ENCODE data around the gene UBE2N.
"Not testable (repeated sequence)": the region's sequence is repeated elsewhere in the genome, so short reads cannot be mapped to it uniquely, and the experiment has no call there.

The UBE2N gene

DNA sequence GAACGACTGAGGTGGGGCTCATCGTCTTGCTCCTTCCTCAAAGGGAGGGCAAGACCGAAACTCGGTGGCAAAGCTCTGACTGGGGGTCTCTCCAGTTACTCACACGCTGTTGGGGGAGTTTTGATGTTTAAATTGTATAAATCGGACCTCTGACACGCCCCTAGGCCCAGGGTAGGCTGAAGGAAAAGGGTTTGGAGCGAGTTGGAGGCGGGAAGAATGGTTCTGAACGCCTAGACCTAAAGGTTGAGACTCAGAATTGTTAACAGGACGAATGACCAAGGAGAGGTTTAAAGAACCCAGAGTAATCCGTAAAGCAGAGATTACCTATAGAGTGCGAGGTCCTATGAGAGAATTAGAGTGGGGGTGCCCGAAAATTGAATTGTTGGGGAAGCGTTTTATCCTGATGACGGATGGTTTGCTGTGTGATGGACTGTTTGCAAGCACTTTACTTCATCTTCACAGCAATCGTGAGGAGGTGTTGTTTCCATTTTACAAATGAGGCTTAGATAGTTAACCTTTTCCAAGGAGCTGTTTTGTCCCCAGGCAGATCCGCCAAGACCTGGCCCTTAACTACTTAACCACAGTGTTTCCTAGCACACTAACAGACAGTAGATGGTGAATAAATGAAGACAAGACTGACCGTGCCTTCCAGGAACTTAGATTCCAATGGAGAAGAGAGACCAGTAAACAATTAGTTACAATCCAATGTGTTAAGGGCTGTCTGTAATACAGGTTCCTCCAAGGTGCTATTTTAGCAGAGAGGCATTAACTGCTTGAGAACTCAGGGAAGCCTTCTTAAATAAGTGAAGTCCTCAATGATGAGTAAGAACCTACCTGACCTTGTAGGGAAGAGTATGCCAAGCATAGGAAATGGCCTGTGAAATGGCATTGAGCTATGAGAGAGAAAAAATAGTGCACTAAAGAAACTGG, 929 bp upstream of the UBE2N start:
- no peak for DNase-seq

- DNase-seq = peak; percentile 47
Observed at GRCh38 chr12:93441081-93441616, 598 bp downstream of the UBE2N start.

DNA sequence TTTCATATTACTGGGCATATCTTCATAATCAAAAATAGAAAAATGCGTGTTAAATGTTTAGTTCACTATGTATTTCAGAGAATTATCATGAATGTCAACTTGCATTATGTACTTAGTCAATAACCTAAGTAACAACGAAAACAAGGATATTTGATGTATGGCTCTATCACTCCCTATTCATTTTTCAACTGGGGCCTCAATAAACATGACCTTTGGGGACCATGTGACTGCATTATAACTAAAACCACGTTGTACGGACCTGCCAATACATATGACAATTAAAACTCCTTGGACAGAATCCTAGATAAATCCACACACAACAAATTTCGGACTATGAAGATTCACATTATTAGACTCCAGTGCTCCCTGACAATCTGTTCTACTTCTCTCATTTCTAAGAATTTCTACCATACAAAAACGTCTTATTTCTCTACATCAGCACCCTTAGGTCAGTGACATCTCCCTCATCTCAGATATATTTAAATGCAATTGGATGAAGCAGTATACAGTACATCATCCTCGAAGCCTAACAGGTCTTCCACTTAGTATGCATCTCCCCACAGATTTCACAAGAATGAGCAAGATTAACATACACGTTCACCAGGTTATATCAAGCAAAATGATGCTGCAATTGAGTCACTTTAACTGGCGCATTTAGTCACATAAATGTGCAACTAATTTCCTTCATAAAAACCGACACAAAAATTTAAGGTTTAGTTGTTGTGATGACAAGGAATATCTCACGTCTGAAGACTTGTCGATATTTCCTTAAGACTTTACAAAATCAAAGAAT, 1.5 kb downstream of the UBE2N start:
- DNase-seq = no peak

DNA sequence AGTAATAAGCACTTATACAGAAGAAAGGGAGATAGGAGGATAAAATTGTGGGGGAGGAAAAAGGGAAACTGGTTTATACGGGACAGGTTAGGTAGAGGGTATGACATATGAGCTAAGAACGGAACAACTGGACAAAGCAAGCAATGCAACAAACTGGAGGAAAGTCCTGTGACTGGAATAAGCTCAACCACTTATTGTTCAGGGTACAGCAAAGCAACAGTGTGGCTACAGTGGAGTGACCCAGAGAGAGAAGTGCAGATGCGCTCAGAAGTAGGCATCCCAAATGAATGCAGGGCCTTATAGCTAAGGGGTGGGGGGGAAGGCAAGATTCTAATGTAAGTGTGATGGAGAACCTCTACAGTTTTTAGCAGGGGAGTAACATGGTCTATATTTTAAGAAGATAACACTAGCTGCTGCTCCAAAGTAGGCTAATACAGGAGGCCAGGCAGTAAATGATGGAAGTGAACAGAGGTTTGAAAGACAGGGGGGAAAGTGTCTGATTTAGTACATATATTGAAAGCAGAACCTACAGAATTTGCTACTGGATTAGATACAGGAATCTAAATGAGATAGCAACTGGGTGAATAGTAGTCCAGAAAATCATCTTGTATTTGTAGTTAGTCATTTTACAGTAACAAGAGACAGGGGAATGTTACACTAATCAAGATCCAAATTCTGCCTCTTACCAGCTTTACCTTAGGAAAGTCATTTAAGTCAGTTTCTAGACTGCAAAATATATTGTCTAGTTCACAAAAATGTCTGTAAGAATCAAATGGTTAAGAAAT, 3.3 kb downstream of the UBE2N start:
- DNase-seq = no peak

- DNase-seq = no peak
Observed at GRCh38 chr12:93434256-93434865, 7.4 kb downstream of the UBE2N start.

GRCh38 chr12:93432031-93432430, 9.7 kb downstream of the UBE2N start:
- DNase-seq = not testable (repeated sequence)

DNA sequence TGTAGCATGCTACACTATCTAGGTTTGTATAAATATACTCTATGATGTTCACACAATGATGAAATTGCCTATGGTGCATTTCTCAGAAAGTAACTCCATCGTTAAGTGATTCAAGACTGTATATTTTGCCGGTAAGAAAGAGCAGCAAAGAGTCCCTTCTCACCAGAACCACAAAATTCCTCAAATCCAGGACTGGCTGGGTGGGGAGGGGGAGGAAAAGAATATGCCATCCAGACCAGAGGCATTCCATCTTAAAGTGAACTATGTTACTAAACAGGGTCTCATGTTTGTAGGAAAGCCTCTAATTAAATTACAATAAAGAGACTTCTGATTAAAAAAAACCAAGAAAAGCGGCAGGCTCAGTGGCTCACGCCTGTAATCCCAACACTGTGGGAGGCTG, 11.5 kb downstream of the UBE2N start:
- DNase-seq = no peak

DNA sequence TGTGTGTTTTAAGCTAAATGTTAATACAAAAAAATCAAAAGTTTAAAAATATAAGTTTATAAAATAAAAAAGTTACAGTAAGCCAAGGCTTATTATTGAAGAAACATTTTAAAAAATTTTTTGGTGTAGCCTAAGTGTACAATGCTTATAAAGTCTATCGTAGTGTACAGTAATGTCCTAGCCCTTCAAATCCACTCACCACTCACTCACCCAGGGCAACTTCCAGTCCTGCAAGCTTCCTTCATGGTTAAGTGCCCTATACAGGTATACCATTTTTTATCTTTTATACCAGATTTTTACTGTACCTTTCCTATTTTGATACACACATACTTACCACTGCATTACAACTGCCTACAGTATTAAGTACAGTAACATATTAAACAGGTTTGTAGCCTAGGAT, 11.9 kb downstream of the UBE2N start:
- no peak for DNase-seq

GRCh38 chr12:93429448-93429847, 12.3 kb downstream of the UBE2N start:
- DNase-seq = no peak

DNA sequence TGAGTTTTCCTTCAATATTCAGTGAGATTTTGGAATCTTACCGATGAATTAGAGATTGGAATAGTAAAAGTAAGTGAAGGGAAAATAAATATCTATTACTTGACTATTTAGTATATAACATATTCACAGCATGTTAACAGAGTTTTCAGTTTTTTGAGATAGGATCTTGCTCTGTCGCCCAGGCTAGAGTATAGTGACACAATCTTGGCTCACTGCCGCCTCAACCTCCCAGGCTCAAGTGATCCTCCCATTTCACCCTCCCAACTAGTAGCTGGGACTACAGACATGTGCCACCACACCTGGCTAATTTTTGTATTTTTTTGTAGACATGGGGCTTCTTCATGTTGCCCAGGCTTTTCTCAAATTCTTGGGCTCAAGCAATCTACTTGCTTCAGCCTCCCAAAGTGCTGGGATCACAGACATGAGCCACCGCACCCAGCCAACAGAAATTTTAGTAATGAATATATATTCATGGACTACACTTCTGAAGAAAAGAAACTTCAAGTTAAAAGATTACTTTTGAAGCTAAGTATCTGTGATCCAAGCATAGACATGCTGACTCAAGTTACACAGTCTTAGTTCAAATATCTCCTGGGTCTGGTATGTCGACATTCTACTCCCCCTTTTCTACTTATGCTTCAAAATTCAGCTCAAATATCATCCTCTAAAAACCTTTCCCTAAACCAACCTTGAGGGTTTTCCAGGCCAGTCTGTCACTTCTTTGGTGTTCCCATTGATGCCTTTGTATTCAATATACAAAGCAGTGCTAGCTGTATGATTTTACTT, 13.8 kb downstream of the UBE2N start:
- DNase-seq = no peak

DNA sequence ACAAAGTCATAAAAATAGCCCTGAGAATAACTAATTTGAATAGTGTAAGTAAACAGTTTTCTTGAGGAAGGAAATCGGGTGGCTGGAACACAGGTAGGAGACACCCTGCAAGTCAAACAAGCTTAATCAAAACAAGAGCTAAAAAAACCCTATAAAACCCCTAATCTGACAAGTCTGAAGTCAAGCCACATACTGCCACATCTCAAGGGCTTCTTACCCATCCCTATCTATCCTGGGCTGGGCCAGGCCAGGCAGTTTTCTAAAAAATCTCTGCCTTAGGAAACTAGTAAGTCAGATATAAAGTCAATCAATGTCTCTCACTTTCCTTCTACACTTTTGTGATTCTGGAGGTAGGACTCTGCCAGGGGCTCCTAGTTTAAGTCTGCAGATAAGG, 15.3 kb downstream of the UBE2N start:
- no peak for DNase-seq

DNA sequence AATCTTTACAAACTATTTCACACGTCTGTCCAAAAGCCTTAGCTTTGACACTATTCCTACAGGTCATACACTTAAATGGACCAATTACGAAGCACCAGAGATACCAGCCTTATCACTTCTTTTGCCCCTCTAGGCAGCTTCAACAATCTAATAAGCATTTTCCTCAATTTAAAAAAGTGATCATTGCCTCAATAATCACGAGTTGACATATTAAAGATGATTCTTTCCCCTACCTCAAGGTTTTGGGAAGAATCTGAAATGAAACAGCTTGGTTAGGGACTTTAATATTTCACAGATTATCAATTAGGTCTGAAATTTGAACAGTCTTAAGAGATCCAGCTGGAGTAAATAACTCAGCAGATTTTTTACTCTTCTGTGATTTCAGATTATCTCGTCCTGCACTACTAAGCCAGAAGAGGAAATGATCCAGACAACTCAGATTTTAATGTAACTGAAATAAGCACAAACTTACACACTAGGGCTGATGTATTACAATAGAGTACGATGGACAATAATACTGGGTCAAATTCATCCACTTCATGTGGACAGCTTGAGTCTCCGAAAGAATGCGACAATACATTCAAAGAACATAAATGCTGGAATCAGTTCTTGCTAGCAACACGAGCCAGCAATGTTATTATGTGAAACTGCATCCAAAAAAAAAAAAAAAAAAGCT, 15.9 kb downstream of the UBE2N start:
- DNase-seq = no peak

GRCh38 chr12:93422050-93422449, 19.7 kb downstream of the UBE2N start:
- DNase-seq = no peak

DNA sequence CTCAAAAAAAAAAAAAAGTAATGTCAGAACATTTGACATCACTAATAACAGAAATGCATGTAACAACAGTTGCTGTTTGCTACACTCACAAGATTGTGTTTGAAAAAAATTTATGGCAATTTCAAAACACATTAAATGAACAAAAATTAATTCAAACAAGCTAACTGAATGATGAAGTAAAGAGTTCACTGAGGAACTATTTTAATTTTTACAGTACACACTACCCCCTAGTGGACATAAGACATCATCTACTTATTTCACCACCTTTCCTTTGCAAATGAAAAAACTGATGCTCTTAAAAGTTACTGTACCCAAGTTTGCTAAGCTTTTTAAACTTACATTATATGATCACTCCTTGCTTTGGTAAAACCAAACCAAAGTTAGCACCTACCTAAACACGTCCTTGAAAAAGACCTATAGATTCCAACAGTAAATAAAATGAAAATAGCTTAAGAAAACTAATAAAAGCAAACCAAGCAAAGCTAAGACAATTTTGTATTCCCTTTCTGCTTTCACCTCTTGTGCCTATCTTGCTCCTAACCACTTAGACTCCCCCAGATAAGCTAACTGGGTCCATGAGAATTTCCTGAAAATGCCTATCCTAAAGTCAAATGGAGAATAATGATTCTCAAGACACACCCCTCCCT, 22.2 kb downstream of the UBE2N start:
- DNase-seq = no peak

GRCh38 chr12:93417967-93418480, 23.7 kb downstream of the UBE2N start:
- DNase-seq = no peak

DNA sequence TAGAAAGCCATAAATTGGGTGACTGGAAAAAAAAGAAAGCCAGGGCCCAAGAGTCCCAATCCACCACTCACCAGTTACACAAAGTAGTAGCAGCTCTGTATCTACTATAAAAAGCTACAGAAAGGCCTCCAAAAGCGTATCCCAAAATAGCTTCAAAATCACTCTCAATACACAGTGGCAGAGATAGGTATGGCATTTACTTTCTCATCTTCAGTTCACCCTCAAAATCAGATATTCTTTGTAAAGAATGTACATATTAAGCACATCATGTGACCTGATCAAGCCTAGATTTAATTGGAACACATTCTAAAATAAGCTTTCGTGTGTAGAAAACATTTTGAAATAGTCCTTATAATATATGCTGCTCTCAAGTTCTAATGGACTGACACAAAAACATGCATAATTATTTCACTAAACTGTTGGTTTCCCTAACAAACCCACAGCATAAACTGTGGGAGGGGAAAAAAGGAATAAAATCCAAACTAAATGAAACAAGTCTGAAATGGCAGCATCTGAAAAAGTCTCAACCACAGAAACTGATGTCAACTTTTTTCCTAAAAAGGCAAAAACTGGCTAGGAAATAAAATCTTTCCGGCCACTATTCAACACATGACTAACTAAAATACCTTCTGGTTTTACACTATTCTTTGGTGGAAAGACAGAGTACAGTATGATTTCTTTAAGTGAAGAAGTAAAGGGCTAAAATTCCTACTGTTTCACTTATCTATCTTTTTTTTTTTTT, 25.9 kb downstream of the UBE2N start:
- DNase-seq = no peak

GRCh38 chr12:93413064-93413463, 28.7 kb downstream of the UBE2N start:
- no peak for DNase-seq

GRCh38 chr12:93412396-93412795, 29.4 kb downstream of the UBE2N start:
- not testable (repeated sequence) for DNase-seq

GRCh38 chr12:93411060-93411459, 30.7 kb downstream of the UBE2N start:
- not testable (repeated sequence) for DNase-seq

All from stimulated activated CD8-positive, alpha-beta memory T cell treated with anti-CD3 and anti-CD28 coated beads, Interleukin-4, amount 100 ng/mL, for 48 hours (primary cell).